GM21723 (cell line): ENCODE results near the gene ADGRB3.

ENCODE experiments used
- ATAC-seq: cut with Tn5 transposase; IDR thresholded peaks from one replicate; pipeline ENCODE4 v1.9.1; 2021; ENCODE audit warnings: mild to moderate bottlenecking, moderate library complexity; ENCODE audit not compliant: unreplicated experiment

ADGRB3 gene

DNA sequence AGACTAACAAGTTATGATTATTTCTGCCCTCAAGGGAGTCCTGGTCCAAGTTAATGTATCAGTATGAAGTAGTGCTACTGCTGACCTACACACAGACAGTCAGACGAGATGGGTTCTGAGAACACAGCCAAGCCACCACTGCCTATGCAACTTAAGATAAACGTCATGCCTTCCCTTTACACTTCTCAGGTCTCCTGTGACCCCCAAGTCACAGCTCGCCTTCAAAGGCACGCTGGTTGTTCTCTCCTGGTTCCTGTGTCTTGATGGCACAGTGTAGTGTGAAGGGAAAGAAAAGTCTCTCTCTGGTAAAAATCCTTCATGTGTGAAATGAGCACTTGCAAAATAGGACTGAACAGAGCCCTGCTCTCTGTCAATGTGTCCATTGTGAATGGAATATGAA is 377.8 kb downstream of the ADGRB3 start:
- ATAC-seq: no peak

DNA sequence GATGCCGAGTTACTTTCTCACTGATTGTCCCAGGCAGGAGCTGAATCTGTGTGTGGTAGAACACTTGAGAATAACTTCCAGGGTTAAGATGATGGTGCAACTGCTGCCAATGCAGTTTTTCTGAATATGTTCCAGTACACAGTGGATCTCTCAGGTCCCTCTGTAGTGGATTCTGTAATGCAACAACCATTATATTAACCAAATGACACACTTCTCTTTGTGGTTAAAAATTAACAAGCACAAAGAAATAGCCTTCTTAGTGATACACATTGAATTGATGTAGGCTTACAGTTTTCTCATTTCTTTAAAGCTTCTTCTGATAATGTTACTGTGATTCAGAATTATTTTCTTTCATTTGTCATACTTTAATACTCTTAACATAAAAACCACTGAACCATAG is 383.8 kb downstream of the ADGRB3 start:
- ATAC-seq: no peak

DNA sequence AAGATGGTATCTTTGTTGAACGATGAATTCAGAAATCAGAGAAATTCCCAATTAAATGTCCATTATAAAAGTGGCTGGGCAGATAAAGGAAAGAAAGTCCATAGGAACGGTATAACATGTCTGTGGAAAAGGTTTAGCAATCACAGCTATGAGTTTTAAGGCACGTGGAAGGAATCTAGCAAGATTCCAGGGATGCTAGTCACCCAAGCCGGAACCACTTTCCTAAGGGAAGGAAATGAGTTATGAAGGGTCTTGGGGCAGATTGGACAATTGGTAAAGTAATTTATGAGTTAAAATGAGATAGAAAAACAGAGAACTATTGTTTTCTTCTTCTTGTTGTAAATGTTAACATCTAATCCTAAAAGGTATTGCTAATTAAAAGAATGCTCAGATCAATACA is 384.8 kb downstream of the ADGRB3 start:
- no peak for ATAC-seq

DNA sequence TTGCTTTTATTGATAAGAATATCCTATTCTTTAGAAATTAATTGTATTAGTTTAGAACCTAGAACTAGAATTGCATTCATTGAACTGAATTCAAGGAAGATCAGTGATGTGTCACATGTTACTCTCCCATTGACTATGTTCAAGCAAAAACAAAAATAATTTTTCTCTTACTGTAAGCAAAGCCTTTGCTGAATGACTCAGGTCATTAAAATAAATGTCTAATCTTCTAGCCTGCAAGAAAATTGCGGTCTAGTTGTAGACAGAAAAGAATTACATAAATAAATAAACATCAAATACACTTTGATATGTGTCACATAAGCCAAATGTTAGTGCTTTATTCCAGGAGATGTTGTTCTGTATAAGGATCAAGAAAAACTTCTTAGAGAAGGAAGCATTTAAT is 387.9 kb downstream of the ADGRB3 start:
- ATAC-seq: no peak

DNA sequence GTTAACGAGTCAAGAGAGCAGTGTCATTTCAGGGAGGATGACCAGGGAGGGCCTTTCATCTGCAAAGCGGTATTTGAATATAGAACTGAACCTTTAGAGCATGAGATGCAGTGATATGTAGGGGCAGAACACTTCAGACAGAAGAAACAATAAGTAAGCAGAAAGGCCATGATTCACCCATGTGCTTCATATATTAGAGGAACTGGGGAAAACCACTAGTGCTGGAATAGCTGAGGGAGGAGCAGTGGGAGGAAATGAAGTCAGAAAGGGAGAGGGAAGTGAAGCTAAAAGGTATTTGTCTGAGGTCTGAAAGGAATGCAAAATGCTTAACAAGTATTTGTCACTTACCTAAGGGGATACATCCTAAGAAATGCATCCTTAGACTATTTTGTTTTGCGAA is 391.2 kb downstream of the ADGRB3 start:
- ATAC-seq: no peak

DNA sequence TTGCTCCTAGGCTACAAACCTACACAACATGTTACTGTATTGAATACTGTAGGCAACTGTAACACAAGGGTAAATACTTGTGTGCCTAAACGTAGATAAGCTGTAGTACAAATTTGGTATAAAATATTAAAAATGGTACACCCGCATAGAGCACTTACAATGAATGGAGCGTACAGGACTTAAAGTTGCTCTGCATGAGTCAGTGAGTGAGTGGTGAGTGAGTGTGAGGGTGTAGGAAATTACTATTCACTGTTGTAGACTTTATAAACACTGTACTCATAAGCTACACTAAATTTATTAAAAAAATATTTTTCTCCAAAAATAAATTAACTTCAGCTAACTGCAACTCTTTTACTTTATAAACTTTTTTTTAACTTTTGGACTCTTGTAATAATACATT is 391.6 kb downstream of the ADGRB3 start:
- ATAC-seq: no peak

DNA sequence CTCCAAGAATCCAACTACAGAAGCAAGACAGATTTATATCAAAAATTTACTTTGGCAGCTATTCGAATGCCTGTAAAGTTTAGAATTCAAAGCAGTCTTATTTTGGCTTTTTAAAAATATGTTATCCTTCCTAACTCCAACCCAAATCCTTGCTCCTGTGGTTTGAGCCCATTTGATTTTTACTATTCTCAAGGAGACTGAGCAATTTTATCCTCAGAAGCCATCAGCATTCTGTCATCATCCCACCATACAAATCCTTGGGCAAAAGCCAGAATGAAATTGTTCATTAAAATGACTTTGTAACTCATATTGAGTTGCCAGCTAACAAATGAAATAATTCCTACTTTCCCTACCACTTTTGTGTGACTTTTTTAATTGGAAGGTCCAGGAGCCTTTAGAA is 392.8 kb downstream of the ADGRB3 start:
- no peak for ATAC-seq

DNA sequence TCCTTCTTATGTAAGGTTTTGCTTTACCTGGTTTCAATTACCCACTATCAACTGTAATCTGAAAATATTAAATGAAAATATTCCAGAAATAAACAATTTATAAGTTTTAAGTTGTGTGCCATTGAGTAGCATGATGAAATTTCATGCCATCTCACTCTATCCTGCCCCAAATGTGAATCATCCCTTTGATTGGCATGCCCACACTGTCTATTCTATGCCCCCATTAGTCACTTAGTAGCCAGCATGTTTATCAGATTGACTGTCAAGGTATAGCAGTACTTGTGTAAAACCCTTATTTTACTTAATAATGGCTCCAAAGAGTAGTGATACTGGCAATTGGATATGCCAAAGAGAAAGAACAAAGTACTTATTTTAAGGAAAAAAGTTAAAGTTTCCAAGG is 403.8 kb downstream of the ADGRB3 start:
- no peak for ATAC-seq

DNA sequence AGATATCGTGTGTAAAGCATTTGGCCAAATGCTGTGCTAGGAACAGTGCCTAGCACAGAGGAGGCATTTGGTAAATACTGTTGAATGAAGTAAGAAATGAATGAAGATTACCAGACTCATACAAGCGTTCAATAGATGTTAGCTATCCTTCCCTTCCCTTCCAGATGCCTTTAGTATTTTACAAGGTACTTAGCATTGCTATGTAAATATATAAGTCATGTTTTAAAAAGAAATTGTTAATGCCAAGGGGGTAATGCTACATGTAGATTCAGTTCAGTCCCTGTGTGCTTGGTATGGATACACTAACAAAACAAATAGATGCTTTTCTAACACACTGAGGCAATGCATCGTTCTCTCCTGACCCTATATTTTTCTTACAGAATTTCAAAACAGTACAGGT is 407.2 kb downstream of the ADGRB3 start:
- ATAC-seq: no peak

DNA sequence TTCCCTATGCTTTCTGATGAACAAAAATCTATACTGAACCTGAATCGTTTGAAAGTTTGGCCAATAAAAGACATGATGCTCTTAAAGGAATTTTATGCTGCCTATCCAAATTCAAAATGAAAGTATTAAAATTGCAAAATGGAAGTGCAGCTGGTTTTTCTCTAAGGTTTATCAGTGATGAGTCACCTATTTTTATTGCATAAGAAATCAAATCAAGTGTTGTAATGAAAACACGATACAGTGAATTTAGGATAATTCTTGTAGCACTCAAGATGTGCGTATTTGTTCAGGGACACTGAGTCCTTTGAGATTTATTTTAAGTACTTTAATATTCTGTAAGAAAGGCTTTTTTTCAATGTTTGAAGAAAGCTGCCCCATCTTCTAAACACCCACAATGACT is 409.5 kb downstream of the ADGRB3 start:
- no peak for ATAC-seq

DNA sequence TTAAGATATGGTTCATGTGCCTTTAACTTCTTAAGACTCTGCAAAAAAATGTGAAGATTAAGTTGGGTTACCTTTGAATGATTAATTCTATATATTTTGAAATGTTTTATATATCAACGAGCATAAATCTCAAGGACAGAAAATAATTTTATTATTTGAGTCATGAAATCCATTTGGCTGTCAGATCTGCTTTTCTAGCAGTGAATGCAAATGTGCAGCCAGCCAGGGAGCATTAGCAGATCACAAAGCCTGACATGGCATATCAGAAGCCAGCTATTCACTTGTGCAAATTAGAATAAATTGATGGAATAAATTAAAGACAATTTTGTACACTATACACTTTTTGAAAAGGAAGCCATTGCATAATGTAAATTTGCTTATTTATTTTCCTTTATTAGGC is 424.3 kb downstream of the ADGRB3 start:
- no peak for ATAC-seq

DNA sequence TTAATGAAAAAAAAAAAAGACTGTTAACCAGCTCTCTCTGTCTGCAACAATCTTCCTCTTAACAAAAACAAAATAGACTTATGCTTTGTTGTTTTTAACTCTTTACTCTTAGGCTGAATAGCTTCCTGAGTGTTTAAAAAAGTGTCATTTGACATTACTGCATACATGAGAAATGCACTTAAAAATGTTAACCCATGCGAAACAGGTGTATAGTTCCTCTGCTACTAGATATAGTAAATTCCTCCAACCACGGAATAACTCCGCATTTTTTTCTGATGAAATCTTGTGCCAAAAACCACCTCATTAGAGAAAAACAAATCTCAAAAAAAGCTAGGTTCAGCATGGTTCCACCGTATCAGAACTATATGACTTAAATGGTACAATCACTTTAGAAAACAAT is 426.0 kb downstream of the ADGRB3 start:
- no peak for ATAC-seq

DNA sequence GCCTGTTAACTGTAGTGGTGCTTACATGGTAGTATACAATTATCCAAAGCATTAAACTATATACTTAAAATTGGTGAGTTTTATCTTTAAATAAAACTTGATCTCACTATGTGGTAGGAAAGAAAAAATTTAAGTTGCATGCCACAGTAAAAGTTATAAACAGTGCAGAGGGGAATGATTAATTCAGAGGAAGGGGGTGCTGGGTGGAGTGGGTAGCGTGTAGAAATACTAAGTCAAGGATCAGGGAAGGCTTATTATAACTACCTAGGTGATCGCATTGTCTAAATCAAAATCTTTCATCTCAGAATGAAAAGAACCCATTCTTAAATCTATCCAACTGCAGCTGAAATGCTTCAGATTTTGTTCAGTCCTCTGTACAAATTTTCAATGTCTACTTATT is 428.3 kb downstream of the ADGRB3 start:
- no peak for ATAC-seq

DNA sequence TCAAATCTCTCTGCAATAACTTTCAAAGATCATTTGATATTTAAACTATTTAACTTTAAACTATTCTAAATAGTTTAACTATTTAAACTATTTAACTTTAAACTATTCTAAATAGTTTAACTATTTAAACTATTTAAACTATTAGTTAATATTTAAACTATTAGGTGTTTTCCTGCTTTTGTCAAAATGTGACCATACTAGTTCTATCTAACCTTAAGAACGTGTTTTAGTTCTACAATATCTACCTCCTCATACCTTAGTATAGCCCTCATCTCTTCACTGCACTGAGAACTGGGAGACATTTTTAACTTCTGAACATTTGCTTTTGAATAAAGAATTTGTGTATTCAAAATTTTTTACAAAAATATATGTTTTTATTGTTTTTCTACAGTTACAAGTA is 429.1 kb downstream of the ADGRB3 start:
- ATAC-seq: no peak

DNA sequence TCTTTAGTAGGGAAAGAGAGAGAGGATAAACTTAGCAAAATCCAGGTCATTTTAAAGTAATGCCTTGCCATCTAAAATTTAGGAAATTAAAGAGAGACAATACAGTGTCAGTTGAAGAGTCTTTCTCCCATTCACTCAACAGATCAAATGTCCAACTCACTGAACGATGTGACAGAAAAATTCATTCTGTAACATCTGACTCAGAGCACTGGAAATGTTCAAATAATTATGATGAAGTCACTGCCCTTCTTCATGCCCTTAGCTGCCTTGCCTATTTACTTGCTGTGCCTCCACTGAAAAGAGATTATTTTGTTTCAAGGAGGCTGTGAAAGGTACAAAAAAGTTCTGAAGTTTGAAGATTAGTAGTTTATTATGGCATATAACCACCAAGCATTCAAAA is 434.8 kb downstream of the ADGRB3 start:
- no peak for ATAC-seq

DNA sequence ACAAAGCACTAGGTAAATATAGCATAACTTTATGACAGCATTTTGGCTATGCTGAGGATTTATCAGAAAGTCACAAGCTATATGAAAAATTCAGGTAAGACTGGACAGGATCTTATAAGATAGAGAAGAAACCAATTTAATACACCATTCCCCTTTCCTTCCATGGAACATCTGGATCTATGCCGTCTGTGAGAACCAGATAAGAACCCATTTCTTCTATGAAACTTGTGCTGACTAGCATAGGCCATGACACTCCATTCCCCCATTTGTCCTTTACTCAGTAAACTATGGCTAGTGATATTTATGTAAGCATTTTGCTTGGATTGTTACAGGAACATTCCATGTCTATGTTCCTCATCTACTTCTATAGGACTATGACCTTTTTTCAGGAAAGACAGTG is 437.7 kb downstream of the ADGRB3 start:
- no peak for ATAC-seq

DNA sequence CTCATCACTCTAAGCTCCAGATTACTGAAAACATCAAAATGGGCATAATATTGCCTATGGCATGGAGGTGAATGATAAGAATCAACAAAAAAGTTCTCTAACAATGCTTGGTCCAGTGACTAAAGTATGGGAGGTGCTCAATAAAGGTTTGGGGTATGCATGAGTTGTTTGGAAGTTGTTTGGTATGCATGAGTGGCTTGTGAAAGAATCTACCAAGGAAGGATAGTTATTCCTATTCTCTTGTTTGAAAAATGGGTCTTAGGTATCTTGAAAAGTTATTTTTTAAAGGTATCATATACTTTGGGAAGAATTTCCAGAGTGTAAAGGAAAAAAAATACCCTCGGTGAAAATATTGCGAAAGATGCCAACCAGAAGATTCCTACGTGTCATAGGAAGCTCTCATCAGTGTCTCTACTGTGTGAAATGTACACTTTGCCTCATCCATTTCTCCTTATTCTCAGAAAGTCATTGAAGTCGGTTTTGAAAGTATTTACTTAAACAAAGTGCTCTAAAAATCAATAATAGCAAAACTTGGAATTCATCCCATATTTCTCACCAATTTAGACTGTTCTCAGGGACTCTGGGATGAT is 449.8 kb downstream of the ADGRB3 start:
- no peak for ATAC-seq

DNA sequence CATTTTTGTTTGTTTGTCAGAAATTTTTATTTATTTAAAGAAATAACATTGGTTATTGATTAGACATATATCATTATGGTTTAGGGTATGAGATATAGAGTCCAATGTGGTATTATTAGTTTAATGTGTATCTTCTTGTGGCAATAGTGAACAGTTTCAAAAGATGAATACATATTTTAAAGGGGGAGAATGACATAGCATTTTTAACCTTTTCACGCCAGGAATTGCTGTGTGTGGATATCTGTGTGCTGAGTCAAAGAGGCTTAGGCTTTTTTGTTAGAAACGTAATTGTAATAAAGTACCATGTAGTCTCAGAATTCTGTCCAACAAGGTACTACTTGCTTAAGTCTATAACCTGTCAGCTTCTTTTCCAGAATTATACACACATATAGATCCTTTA is 451.6 kb downstream of the ADGRB3 start:
- ATAC-seq: no peak

DNA sequence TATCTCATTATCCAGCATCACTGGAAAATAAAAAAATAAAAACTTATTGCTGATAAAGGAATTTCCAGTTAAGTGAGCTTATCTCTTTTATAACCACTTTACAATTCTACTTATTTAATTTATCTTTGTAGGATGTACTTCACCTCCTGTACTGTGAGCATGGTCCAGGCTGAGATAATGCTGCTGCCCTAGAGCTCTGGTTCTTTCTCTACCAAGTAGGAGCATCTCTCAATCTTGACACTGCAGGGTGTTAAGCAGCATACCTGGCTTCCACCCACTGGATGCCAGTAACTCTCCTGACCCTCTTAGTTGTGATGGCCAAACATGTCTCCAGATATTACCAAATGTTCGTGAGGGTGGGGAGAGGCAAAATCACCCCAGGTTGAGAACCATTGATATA is 454.5 kb downstream of the ADGRB3 start:
- ATAC-seq: no peak

DNA sequence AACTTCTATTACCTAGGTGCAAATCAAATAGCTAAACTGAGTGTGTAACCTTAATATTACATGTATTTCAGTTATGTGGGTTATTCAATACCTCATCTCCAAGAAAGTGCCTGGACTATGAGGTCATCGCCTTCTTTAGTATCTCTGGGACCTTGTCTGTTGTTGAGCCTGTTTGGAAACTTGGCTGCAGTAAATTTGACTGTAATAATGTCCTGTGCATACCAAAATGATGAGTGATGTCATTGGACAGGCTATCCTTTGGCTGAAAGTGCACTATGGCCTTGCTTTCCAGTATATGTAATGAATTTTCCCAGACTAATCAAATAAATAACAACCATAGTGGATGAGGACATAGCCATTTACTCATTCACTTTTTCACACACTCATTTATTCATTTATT is 455.1 kb downstream of the ADGRB3 start:
- ATAC-seq: no peak

DNA sequence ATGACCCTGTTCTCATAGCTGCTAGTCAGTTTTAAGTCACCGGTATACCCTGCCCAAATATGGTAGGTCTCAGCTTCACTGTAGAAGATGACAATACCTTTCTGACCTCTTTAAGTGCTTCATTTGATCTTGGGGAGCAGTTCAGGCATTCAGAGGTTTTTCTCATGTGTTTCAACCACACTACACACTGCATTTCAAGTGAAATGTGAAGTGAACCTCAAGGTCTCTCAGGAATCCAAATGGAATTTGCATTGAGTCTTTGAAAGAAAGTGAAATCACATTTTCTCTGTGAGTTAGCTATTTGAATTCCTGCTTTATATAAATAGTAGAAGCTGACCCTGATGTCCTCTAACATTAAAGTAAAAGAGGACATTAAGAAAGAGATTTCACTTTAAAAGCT is 461.6 kb downstream of the ADGRB3 start:
- no peak for ATAC-seq

DNA sequence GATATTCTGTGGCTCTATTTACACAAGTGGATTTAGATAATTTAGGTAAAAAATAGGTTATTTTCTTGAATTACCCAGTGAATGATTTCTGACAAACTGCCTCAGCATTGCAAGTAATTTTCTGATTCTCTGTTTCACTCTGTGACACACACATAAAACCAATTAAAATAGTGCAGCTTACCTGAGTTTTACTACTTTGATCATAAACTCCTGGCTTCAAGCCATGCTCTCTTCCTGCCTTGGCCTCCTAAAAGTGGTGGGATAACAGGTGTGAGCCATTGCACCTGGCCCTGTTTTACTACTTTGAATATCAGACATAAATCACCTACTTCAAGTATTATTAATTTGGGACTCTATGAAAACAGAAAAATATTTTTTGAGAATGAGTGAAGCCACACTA is 462.9 kb downstream of the ADGRB3 start:
- no peak for ATAC-seq

DNA sequence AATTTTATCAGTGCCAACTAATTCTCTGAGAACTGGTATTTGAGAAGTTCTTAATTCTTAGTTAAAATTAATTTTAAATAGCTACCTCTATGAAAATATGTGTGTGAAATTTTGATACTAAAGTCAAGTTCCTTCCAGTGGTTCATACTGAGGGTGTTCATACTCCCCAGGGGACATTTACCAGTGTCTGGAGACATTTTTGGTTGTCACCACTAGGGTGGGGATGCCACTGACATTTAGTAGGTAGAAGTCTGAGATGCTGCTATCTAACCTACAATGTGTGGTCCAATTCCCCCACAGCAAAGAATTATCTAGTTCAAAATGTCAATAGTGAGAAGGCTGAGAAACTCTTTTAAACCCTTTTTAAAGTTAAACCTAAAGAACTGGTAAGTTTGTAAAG is 463.8 kb downstream of the ADGRB3 start:
- ATAC-seq: no peak

DNA sequence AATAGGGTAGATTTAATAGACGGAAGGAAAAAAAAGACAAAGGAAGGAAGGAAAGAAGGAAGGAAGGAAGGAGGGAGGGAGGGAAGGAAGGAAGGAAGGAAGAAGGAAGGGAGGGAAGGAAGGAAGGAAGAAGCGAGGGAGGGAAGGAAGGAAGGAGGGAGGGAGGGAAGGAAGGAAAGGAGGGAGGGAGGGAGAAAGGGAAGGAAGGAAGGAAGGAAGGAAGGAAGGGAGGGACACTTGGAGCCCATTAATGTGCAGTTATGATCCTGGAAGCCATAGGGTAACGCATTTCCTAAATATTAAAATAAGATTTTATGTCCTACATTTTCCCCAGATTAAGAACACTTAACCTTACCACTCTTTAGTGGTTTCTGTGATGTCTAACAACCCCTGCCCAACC is 465.7 kb downstream of the ADGRB3 start:
- no peak for ATAC-seq
